ENCODE results near the gene APBA1.

DNA sequence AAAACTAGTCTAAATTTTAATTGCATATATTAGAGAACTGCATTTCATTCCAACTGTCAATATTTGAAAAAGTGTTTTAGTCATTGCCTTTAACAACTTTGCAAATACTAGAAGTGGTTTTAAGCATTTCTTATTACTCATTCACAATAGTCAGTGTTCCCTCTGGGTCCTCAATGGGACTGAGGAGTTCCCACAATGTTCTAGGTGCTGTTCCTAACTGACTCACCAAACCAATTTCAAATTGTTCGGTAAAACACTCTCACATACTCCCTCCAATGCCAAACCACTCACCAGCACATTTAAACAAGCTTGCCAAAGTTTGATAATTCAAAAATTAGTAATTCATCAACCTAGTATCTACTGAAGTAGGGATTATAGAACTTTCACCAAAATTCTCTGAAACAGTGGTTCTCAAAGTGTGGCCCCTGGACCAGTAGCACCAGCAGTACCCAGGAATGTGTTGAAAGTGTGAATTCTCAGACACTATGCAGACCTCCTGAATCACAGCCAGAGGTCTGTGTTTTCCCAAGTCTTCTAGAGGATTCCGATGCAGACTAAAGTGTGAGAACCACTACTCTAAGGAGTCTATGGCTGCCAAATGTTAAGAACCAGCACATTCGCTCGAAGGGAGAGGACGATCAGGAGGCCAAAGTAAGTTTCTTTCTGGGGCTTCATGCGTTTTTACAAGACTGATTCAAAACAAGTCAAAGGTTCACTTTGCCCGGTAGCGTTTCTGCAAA is 72.8 kb downstream of the APBA1 start:
- TF ChIP-seq, protein P1, sequence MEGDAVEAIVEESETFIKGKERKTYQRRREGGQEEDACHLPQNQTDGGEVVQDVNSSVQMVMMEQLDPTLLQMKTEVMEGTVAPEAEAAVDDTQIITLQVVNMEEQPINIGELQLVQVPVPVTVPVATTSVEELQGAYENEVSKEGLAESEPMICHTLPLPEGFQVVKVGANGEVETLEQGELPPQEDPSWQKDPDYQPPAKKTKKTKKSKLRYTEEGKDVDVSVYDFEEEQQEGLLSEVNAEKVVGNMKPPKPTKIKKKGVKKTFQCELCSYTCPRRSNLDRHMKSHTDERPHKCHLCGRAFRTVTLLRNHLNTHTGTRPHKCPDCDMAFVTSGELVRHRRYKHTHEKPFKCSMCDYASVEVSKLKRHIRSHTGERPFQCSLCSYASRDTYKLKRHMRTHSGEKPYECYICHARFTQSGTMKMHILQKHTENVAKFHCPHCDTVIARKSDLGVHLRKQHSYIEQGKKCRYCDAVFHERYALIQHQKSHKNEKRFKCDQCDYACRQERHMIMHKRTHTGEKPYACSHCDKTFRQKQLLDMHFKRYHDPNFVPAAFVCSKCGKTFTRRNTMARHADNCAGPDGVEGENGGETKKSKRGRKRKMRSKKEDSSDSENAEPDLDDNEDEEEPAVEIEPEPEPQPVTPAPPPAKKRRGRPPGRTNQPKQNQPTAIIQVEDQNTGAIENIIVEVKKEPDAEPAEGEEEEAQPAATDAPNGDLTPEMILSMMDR (optimal IDR thresholded peaks at IDR 0.05 in 1 of 3, IDR thresholded peaks at IDR 0.05 in 1 of 3, conservative IDR thresholded peaks at IDR 0.05 in 1 of 3; ENCODE audit: extremely low read depth in 1 of 3, insufficient read depth in 2 of 3, low read length in 3 of 3): no peak
- TF ChIP-seq EZH2 (IDR thresholded peaks at IDR 0.05; ENCODE audit: low read length): no peak

All from keratinocyte (primary cell).